GM18951 (cell line): ENCODE measurements around the gene EEF1AKMT3.

ENCODE experiments used
- POLR2A ChIP-seq: IDR thresholded peaks from 4 replicates; pipeline ENCODE4 v1.6.1; 2011; ENCODE audit warnings: mild to moderate bottlenecking; ENCODE audit not compliant: insufficient read length, insufficient read depth; ENCODE audit errors: extremely low read depth
- in situ Hi-C: fragments of 300-500 bp; cut with MboI; formaldehyde crosslinking; loops from one replicate; pipeline ENCODE4 v1.12.0; 2022; ENCODE audit warnings: low sequenced_read_pairs, mixed read lengths, inconsistent platforms; ENCODE audit not compliant: unreplicated experiment

EEF1AKMT3 gene

GRCh38 chr12:57730336-57731067, 41.9 kb upstream of the EEF1AKMT3 start:
- in situ Hi-C loops: no loop called here
- no peak for TF ChIP-seq POLR2A

GRCh38 chr12:57731411-57732080, 40.9 kb upstream of the EEF1AKMT3 start:
- TF ChIP-seq POLR2A: no peak
- in situ Hi-C loops: no loop called here

- in situ Hi-C loops: no loop called here
- TF ChIP-seq POLR2A: no peak
Observed at GRCh38 chr12:57732270-57732669, 40.1 kb upstream of the EEF1AKMT3 start.

- TF ChIP-seq POLR2A: no peak
- in situ Hi-C loops: no loop called here
Observed at GRCh38 chr12:57732726-57733593, 39.5 kb upstream of the EEF1AKMT3 start.

GRCh38 chr12:57733928-57734327, 38.5 kb upstream of the EEF1AKMT3 start:
- no peak for TF ChIP-seq POLR2A

GRCh38 chr12:57734591-57734990, 37.8 kb upstream of the EEF1AKMT3 start:
- in situ Hi-C loops: no loop called here
- TF ChIP-seq POLR2A: no peak

More at GRCh38 chr12:57733928-57734327, 38.5 kb upstream of the EEF1AKMT3 start:
- in situ Hi-C loops: no loop called here

- in situ Hi-C loops: no loop called here
- no peak for TF ChIP-seq POLR2A
Observed at GRCh38 chr12:57735198-57735855, 37.1 kb upstream of the EEF1AKMT3 start.

- in situ Hi-C loops: no loop called here
- no peak for TF ChIP-seq POLR2A
Observed at GRCh38 chr12:57735952-57736740, 36.3 kb upstream of the EEF1AKMT3 start.

GRCh38 chr12:57736741-57737466, 35.5 kb upstream of the EEF1AKMT3 start:
- in situ Hi-C loops: no loop called here
- no peak for TF ChIP-seq POLR2A

- in situ Hi-C loops: no loop called here
- TF ChIP-seq POLR2A: no peak
Observed at GRCh38 chr12:57737467-57738460, 34.6 kb upstream of the EEF1AKMT3 start.
